VCaP (cell line): ENCODE measurements around the gene SS18L1.

Source experiments
- H3K27ac ChIP-seq: fragments of 450-650 bp; 2 replicates; pipeline ENCODE4 v1.5.1; 2017
- TF ChIP-seq, protein P1 (sequence below): fragments of 450-650 bp; conservative IDR thresholded peaks from 2 replicates; pipeline ENCODE4 v1.5.1; 2017; ENCODE audit warnings: mild to moderate bottlenecking, moderate library complexity

Gene SS18L1

GRCh38 chr20:62164879-62165761 lies 21.6 kb downstream of the SS18L1 start:
- TF ChIP-seq, protein P1, sequence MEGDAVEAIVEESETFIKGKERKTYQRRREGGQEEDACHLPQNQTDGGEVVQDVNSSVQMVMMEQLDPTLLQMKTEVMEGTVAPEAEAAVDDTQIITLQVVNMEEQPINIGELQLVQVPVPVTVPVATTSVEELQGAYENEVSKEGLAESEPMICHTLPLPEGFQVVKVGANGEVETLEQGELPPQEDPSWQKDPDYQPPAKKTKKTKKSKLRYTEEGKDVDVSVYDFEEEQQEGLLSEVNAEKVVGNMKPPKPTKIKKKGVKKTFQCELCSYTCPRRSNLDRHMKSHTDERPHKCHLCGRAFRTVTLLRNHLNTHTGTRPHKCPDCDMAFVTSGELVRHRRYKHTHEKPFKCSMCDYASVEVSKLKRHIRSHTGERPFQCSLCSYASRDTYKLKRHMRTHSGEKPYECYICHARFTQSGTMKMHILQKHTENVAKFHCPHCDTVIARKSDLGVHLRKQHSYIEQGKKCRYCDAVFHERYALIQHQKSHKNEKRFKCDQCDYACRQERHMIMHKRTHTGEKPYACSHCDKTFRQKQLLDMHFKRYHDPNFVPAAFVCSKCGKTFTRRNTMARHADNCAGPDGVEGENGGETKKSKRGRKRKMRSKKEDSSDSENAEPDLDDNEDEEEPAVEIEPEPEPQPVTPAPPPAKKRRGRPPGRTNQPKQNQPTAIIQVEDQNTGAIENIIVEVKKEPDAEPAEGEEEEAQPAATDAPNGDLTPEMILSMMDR: no peak
- no peak overlapping the region for H3K27ac ChIP-seq

DNA sequence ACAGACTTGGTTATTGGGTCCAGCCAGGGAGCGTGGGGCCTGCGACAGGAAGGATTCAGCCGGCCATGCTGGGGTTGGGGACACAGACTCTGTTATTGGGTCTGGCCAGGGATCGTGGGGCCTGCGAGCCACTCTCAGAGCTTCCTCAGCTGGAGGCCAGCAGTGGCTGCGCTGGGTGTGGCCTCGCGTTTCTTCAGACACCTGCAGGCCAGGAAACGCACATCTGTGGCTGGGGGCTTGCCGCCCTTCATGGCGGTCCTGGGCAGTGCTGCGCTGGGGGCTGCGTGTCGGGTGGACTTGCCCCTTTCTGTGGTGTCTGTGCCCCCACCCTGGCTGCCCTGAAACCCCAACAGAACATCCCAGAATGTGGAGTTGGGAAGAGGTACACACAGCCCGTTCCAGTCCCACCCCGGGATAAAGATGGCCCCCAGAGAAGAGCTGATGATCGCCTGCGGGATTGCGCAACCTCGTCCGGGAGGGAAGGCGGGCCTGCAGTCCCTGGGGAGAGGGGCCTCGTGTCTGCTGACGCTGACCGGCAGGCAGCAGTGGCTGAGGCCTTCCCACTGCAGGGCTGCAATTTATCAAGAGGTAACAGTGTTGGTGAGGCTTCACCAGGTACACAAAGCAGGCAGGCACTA lies 22.3 kb downstream of the SS18L1 start:
- TF ChIP-seq, protein P1: no peak
- H3K27ac ChIP-seq: no peak overlapping the region

GRCh38 chr20:62167474-62167873 lies 23.9 kb downstream of the SS18L1 start:
- H3K27ac ChIP-seq: no peak overlapping the region
- TF ChIP-seq, protein P1: no peak

GRCh38 chr20:62168061-62168460 lies 24.5 kb downstream of the SS18L1 start:
- no peak overlapping the region for H3K27ac ChIP-seq
- TF ChIP-seq, protein P1: no peak

GRCh38 chr20:62168890-62169435 lies 25.4 kb downstream of the SS18L1 start:
- H3K27ac ChIP-seq: no peak overlapping the region
- TF ChIP-seq, protein P1: no peak

DNA sequence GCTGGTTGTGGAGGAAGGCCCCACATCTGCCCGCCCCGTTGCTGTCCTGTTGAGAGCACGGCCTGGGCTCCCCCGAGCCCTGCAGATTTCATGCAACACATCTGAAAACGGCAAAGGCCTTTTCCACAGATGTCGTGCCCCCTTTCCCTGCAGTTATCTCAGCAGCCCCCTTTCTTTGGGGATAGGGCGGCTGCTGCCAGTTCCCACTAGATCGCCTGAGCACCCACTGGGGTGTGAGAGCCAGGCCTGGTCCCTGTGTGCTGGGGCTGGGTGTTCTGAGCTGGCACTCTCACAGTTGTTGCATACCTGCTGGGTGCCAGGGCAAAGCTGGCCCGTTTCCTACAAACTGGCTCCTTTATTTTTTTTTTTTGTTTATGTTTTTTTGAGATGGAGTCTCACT lies 27.0 kb downstream of the SS18L1 start:
- H3K27ac ChIP-seq: no peak overlapping the region
- TF ChIP-seq, protein P1: no peak

DNA sequence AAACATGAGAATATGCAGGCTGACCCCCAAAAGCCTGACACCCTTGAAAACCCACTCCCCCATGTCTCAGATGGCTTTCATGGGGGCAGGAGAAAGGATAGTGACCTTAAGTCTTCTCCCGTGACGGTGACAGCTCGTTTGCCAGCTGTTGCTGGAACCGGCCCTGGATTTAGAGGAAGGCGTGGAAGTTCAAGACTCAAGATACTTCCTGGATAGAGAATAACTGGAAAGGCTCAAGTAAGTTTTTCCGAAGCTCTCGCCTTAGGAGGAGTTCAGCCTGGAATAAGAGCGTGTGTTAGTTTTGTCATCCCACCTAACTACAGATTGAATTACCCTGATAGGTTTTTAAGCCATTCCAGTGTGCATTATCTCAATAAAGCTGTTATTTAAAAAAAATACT lies 27.7 kb downstream of the SS18L1 start:
- TF ChIP-seq, protein P1: no peak
- no peak overlapping the region for H3K27ac ChIP-seq
